ENCODE measurements around the gene MTAP. TPM values are rescaled to one million over a fixed set of nuclear protein-coding genes. Genes with fewer than 3 reads are reported as not detected.

The MTAP gene
- total RNA-seq, 1 experiment from 2014 or later, result 1.9 TPM

- no peak for DNase-seq (ENCODE audit: low read depth)
Observed at GRCh38 chr9:21848615-21849014, 46.2 kb downstream of the MTAP start.

GRCh38 chr9:21852754-21853153 is 50.3 kb downstream of the MTAP start:
- no peak for DNase-seq (ENCODE audit: low read depth)

GRCh38 chr9:21853414-21853813 is 51.0 kb downstream of the MTAP start:
- DNase-seq (ENCODE audit: low read depth), result no peak

DNA sequence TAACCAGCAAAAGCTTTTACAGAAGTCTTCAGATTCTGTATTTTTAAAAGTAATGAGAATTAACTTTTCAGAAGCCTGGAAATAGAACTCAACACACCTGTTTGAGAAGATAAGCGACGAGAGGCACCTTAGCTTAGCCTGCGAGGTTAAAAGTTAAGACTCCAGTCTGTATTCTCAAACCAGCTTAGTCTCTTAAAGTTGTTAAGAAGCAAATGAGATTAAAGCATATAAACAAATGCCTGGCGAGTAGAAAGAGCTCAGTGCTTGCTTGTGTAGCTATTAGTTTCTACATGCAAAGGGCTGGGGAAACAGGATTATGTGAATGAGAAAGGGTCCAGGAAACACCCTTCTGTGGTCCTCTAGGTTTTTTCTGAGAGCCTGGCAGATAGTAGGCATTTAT is 51.7 kb downstream of the MTAP start:
- DNase-seq (ENCODE audit: low read depth), result no peak

DNA sequence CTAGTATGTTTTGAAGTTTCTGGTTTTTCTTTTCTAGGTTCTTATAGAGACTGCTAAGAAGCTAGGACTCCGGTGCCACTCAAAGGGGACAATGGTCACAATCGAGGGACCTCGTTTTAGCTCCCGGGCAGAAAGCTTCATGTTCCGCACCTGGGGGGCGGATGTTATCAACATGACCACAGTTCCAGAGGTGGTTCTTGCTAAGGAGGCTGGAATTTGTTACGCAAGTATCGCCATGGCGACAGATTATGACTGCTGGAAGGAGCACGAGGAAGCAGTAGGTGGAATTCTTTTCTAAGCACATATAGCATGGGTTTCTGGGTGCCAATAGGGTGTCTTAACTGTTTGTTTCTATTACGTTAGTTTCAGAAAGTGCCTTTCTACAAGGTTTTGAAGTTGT is 52.2 kb downstream of the MTAP start:
- no peak for DNase-seq (ENCODE audit: low read depth)

DNA sequence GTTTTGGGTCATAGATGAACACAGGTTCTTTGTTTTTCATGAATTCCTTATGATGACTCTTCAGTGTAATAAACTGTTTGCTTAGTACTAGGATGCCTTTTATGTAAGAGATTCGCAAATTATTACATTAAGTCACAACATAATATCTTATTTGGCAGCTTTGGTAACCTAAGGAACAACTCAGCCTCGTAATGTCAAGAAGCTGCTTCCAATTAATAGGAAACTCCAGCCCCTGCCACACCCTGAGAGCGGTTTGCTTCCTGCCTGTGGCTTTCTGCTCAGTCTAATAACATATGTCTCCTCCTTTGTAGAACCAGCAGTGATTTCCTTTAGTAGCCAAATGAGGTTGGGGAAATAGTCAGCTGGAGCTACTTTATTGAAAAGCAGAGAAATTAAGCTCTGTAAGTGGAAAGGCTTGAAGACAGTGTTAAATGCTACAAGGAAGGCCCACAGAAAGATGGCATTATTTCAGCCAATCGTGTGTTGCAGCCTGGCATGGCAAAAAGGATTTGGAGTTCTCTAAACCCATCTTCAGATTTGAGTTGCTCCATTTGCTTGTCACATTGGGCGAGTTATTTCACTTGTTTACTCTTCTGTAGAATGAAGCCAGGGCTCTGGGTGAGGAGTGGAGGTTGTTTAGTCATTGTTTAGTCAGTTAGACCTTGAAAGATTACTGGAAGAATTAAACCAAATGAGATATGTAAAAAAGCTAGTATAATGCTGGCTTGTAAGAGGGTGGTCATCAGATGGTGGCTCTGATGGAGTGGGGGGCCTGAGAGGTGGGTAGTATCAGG is 54.1 kb downstream of the MTAP start:
- no peak for DNase-seq (ENCODE audit: low read depth)

- DNase-seq (ENCODE audit: low read depth), result no peak
Observed at GRCh38 chr9:21862871-21863270, 60.4 kb downstream of the MTAP start.

GRCh38 chr9:21864505-21864904 is 62.1 kb downstream of the MTAP start:
- no peak for DNase-seq (ENCODE audit: low read depth)

DNA sequence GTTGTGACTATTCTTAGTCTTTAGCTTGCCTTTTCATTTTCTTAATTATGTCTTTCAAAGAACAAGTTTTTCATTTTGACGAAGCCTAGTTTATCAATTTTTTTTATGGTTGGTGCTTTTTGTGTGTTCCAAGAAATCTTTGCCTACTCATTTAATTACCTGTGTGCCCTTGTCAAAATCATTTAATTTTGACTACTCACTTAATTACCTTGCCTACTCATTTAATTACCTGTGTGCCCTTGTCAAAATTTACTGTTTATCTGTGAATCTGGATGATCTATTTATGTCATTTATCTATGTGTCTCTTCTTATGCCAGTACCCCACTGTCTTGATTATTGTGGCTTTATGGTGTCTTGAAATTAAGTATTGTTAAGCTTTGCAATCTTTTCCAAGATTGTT is 63.9 kb downstream of the MTAP start:
- DNase-seq (ENCODE audit: low read depth), result no peak

DNA sequence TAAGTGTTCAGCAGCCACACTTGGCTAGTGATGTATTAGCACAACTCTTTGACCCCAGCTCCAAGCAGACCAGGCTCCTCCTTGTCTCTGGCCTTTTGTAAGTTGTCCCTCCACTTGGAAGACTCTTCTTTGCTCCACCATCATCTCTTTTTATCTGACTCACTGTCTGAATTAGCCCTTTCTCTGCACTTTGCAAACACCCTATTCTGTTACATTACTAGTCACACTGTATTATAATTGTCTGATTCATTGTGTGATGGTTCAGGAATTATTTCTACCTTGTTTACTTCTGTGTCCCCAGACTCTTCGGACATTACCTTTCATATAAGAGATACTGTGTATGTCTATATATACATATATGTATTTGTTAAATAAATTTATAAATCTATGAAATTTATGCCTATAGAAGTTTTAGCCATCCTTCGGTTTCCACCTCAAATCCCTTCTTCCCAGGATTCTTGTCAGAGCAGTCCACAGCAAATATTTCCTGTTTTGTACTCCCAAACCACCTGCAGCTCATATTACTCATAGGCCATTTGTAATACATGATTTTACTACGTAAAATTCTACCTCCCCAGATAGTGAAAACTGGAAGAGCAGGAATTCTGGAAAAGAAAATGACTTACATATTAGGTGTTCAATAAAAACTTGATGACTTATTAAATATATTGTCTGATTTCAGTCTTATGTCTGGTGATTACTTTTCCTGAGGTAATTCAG is 69.0 kb downstream of the MTAP start:
- DNase-seq (ENCODE audit: low read depth), result no peak

- no peak for DNase-seq (ENCODE audit: low read depth)
Observed at GRCh38 chr9:21872696-21873095, 70.3 kb downstream of the MTAP start.

DNA sequence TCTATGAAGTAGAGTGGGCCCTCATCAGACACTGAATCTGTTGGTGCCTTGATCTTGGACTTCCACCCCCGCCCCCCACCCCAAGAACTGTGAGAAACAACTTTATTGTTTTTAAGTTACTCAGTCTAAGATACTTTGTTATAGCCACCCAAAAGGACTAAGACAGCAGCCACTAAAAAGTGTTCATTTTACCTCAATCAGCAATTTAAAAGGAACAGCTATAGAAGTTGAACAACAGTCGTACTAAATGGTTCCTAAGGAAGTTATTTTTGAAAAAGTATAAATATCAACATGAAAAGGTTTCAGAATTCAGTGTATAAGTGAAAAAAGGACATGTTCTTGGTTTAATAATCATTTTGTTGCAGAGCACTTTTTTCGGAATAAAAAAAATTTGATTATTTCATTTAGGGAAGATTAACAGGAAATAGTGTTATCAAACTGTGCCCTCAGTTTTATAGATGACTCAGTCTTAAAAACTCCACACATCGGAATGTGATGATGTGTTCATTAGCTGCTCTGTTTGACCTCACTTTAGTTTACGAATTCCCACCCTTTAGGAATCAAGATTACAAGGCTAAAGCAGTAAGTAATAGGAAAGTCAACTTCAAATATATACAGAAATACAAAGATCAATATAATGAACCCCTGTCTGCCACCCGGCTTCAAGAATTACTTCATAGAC is 71.2 kb downstream of the MTAP start:
- DNase-seq (ENCODE audit: low read depth), result no peak

GRCh38 chr9:21875893-21876292 is 73.5 kb downstream of the MTAP start:
- no peak for DNase-seq (ENCODE audit: low read depth)

DNA sequence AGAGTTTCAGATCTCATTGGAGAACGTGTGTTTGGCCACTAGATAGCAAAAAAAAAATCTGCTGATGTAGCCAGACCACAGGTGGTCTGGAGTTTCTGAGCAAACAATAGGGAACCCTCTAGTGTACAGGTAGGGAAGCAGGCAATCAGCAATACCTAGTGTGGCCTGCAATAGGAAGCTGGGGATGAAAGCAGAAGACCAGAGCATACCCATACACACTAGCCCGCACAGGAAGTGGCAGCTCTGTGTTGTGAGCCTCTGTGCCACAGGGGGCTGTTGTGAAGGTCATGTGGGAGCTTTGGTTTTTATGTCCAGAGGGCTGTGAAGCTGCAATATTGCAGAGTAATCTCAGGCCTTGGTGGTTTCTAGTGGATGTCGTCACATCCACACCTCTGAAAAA is 81.2 kb downstream of the MTAP start:
- no peak for DNase-seq (ENCODE audit: low read depth)

DNA sequence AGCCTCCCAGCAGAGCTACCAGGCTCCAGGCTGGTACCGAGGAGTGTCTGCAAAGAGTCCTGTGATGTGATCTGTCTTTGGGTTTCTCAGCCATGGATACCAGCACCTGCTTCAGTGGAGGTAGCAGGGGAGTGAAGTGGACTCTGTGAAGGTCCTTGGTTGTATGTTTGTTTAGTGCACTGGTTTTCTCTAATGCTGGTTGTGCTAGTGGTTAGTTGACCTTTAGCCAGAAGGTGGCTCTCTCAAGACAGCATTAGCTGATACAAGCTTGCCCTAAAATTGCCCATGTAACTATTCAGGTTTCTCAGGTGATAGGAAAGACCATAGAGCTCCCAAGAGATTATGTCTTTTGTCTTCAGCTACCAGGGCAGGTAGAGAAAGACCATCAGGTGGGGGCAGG is 87.2 kb downstream of the MTAP start:
- DNase-seq (ENCODE audit: low read depth), result no peak

GRCh38 chr9:21890696-21891095 is 88.3 kb downstream of the MTAP start:
- DNase-seq (ENCODE audit: low read depth), result no peak

DNA sequence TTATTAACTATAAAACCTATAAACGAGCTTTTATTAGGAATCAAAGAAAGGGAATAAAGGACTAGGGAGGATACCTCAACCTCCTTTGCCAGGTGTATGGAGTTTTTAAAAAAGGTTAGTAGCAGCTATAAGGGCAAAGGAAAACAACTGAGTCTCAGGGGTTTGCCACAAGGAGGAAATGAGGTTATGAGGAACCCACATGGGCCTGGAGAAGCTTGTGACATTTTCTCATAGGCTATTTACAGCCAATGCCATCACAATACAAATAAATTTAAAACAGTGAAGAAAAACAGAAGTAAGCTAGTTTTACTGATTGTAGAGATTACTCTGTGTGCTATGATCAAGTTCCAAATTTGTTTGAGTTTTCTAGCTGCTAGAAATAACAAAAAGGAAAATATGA is 99.1 kb downstream of the MTAP start:
- no peak for DNase-seq (ENCODE audit: low read depth)

GRCh38 chr9:21902136-21902535 is 99.7 kb downstream of the MTAP start:
- DNase-seq (ENCODE audit: low read depth), result no peak

GRCh38 chr9:21903380-21903965 is 101.0 kb downstream of the MTAP start:
- DNase-seq (ENCODE audit: low read depth), result no peak

DNA sequence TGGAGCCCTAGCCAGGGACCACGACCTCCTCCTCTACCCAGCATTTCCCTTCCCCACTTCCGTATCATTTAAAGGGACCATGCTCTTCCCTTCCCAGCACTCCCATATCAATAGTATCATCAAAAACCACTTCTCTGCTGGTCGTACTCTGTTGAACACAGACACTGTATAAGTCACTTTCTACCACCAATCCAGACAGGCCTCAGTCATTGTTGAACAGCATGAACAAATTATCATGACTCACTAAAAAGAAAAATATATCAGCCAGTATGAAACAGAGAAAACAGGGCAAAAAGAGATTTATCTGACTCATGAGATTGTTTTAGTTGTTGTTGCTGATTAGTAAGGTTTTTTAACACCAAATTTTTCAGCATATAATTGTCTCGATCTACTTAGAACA is 101.9 kb downstream of the MTAP start:
- no peak for DNase-seq (ENCODE audit: low read depth)

DNA sequence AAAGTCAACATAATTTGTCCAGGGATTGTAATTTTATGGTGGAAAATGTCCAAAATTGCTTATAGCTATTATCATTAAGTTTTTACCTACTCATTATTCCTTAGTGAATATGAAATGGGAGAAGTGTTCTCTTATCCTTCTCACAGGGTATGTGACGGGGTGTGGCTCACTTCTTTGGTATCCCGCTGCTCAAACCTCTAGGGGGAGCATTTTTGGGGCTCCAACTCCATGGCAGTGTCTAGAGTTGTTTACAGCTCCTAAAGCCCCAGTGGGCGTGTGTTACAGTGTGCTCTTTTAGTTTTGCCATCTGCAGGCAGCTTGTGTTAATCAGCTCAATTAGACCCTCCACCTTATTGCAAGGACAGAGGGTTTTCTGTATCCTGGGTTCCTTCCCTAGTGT is 102.3 kb downstream of the MTAP start:
- no peak for DNase-seq (ENCODE audit: low read depth)

GRCh38 chr9:21906213-21906612 is 103.8 kb downstream of the MTAP start:
- no peak for DNase-seq (ENCODE audit: low read depth)
